H1 (cell line): ENCODE data around the gene TMEM178B. TPM values are rescaled to one million over a fixed set of nuclear protein-coding genes. Genes with fewer than 3 reads are reported as not detected.

Source experiments
- CTCF ChIA-PET: fragments of 300-600 bp; sonication (Branson Sonifier 250); formaldehyde crosslinking; loops from one replicate; lab custom pipeline; 2021; ENCODE audit not compliant: partially characterized antibody; lab: Charles Lee
- POLR2A ChIA-PET: fragments of 300-600 bp; sonication (Branson Sonifier 250); formaldehyde crosslinking; loops from one replicate; lab custom pipeline; 2021; ENCODE audit warnings: inconsistent platforms; ENCODE audit not compliant: partially characterized antibody; lab: Charles Lee
- DNase-seq, 2 experiments: peaks; one replicate each; pipeline versions ENCODE4 v3.0.0 to v3.0.0-alpha.2; 2010 to 2022; ENCODE audit warnings: low spot score in 2 of 2, low read depth in 1 of 2, mixed read lengths in 1 of 2
- FAIRE-seq: peaks from 2 replicates; lab custom pipeline; 2011; peaks lifted over from hg19 to GRCh38; lab: Jason Lieb, UNC
- H2AFZ ChIP-seq: 2 replicates; pipeline ENCODE4 v1.8.1; 2012; ENCODE audit warnings: low read length, inconsistent platforms
- H2AK5ac ChIP-seq: 2 replicates; pipeline ENCODE4 v1.6.1; 2013; ENCODE audit warnings: low read depth, low read length
- H2BK120ac ChIP-seq: replicated peaks from 2 replicates; pipeline ENCODE3; 2013; ENCODE audit warnings: low read depth, low read length, inconsistent platforms
- H2BK12ac ChIP-seq: 2 replicates; pipeline ENCODE4 v1.6.1; 2013; ENCODE audit warnings: low read depth, low read length
- H2BK15ac ChIP-seq: 2 replicates; pipeline ENCODE4 v1.6.1; 2013; ENCODE audit warnings: low read length
- H2BK20ac ChIP-seq: 2 replicates; pipeline ENCODE4 v1.6.1; 2013; ENCODE audit warnings: low read length
- H2BK5ac ChIP-seq: 2 replicates; pipeline ENCODE4 v1.6.1; 2013; ENCODE audit warnings: low read depth, low read length
- H3K14ac ChIP-seq: 2 replicates; pipeline ENCODE4 v1.6.1; 2013; ENCODE audit warnings: inconsistent platforms; ENCODE audit not compliant: insufficient read length
- H3K18ac ChIP-seq: 2 replicates; pipeline ENCODE4 v1.6.1; 2013; ENCODE audit warnings: low read length; ENCODE audit errors: extremely low read depth
- H3K23ac ChIP-seq: 2 replicates; pipeline ENCODE4 v1.6.1; 2013; ENCODE audit warnings: inconsistent platforms; ENCODE audit not compliant: insufficient read length
- H3K23me2 ChIP-seq: 2 replicates; pipeline ENCODE4 v1.6.1; 2013; ENCODE audit warnings: low read depth, low read length
- H3K27ac ChIP-seq: 2 replicates; pipeline ENCODE4 v1.6.1; 2011; ENCODE audit warnings: low read depth, low read length, inconsistent platforms
- H3K27me3 ChIP-seq, 4 experiments: replicated peaks in 1 of 4; 1 replicate in 1 of 4; 2 replicates in 3 of 4; pipeline versions ENCODE4 v1.6.1 to v1.8.1; 2011 to 2013; ENCODE audit warnings: low read length in 3 of 4, mild to moderate bottlenecking in 3 of 4, inconsistent platforms in 2 of 4, mixed read lengths in 2 of 4, moderate library complexity in 1 of 4; ENCODE audit not compliant: control insufficient read depth in 3 of 4, insufficient read depth in 3 of 4; ENCODE audit errors: extremely low read depth in 1 of 4
- H3K36me3 ChIP-seq, 4 experiments: 2 replicates each; pipeline versions ENCODE4 v1.6.1 to v1.8.1; 2011 to 2013; ENCODE audit warnings: mild to moderate bottlenecking in 4 of 4, low read length in 3 of 4, moderate library complexity in 2 of 4, control low read depth in 1 of 4, inconsistent platforms in 1 of 4; ENCODE audit not compliant: insufficient read depth in 4 of 4, control insufficient read depth in 2 of 4
- H3K4ac ChIP-seq: replicated peaks from 2 replicates; pipeline ENCODE3; 2013; ENCODE audit warnings: low read length, low read depth, mixed read lengths, inconsistent platforms; ENCODE audit not compliant: insufficient read length
- H3K4me1 ChIP-seq, 4 experiments: replicated peaks in 1 of 4; 1 replicate in 1 of 4; 2 replicates in 3 of 4; pipeline versions ENCODE4 v1.6.1 to v1.8.1; 2011 to 2013; ENCODE audit warnings: low read length in 3 of 4, inconsistent platforms in 2 of 4, mixed read lengths in 1 of 4; ENCODE audit not compliant: insufficient read depth in 4 of 4, control insufficient read depth in 3 of 4
- H3K4me2 ChIP-seq, 2 experiments: 2 replicates each; pipeline versions ENCODE4 v1.6.1 to v1.8.1; 2011 to 2013; ENCODE audit warnings: low read depth in 2 of 2, low read length in 2 of 2, control low read depth in 1 of 2, inconsistent platforms in 1 of 2, mild to moderate bottlenecking in 1 of 2; ENCODE audit not compliant: insufficient read depth in 1 of 2
- H3K4me3 ChIP-seq, 4 experiments: fragments of 200-600, 300-600 bp in 1 of 4; sonication (generic), shearing (Covaris generic), sonication (Bioruptor Twin) in 1 of 4; 2 replicates each; pipeline versions ENCODE4 v1.5.1 to v1.8.1; 2011 to 2016; ENCODE audit warnings: low read length in 4 of 4, low read depth in 3 of 4, control low read depth in 2 of 4, inconsistent platforms in 2 of 4, mild to moderate bottlenecking in 2 of 4, mixed read lengths in 1 of 4, moderate library complexity in 1 of 4; ENCODE audit not compliant: insufficient read depth in 2 of 4; ENCODE audit errors: extremely low read depth in 1 of 4
- H3K56ac ChIP-seq: replicated peaks from 2 replicates; pipeline ENCODE3; 2013; ENCODE audit warnings: low read depth, mild to moderate bottlenecking, mixed read lengths, low read length, inconsistent platforms; ENCODE audit not compliant: insufficient read length
- H3K79me1 ChIP-seq: 2 replicates; pipeline ENCODE4 v1.6.1; 2013; ENCODE audit warnings: low read depth, low read length, control low read depth
- H3K79me2 ChIP-seq, 2 experiments: 2 replicates each; pipeline versions ENCODE4 v1.6.1 to v1.8.1; 2012 to 2013; ENCODE audit warnings: low read length in 2 of 2, mild to moderate bottlenecking in 2 of 2, inconsistent platforms in 1 of 2; ENCODE audit not compliant: insufficient read depth in 2 of 2, control insufficient read depth in 1 of 2
- H3K9ac ChIP-seq, 4 experiments: replicated peaks in 1 of 4; 1 replicate in 1 of 4; 2 replicates in 3 of 4; pipeline versions ENCODE4 v1.6.1 to v1.8.1; 2011 to 2013; ENCODE audit warnings: low read depth in 3 of 4, low read length in 3 of 4, control low read depth in 2 of 4, mild to moderate bottlenecking in 2 of 4, moderate library complexity in 2 of 4, inconsistent platforms in 1 of 4; ENCODE audit errors: extremely low read depth in 1 of 4
- H3K9me3 ChIP-seq, 2 experiments: 2 replicates each; pipeline versions ENCODE4 v1.6.1 to v1.8.1; 2012 to 2013; ENCODE audit warnings: mild to moderate bottlenecking in 2 of 2, moderate library complexity in 2 of 2, control low read depth in 1 of 2, inconsistent platforms in 1 of 2, low read depth in 1 of 2, low read length in 1 of 2, mixed read lengths in 1 of 2; ENCODE audit not compliant: insufficient read depth in 2 of 2
- H4K20me1 ChIP-seq, 2 experiments: replicated peaks in 1 of 2; 2 replicates each; pipeline versions ENCODE3 to v1.8.1; 2011 to 2013; ENCODE audit warnings: inconsistent platforms in 2 of 2, low read length in 2 of 2, mild to moderate bottlenecking in 1 of 2; ENCODE audit not compliant: insufficient read depth in 2 of 2, control insufficient read depth in 1 of 2
- H4K5ac ChIP-seq: 2 replicates; pipeline ENCODE4 v1.6.1; 2013; ENCODE audit warnings: low read length, low read depth, mixed read lengths, inconsistent platforms; ENCODE audit not compliant: insufficient read length
- H4K8ac ChIP-seq: 2 replicates; pipeline ENCODE4 v1.8.0; 2013; ENCODE audit warnings: mild to moderate bottlenecking, moderate library complexity, low read length, inconsistent platforms; ENCODE audit not compliant: insufficient read depth; ENCODE audit errors: extremely low read depth
- H4K91ac ChIP-seq: replicated peaks from 2 replicates; pipeline ENCODE3; 2013; ENCODE audit warnings: low read length, mixed read lengths, inconsistent platforms; ENCODE audit not compliant: insufficient read length
- BACH1 ChIP-seq: IDR thresholded peaks from 2 replicates; pipeline ENCODE4 v1.6.1; 2012; ENCODE audit warnings: low read length, improper control_type of control experiment
- JUND ChIP-seq: IDR thresholded peaks from 2 replicates; pipeline ENCODE4 v1.6.1; 2011; ENCODE audit warnings: mild to moderate bottlenecking, improper control_type of control experiment, low read length
- MAFK ChIP-seq: IDR thresholded peaks from 2 replicates; pipeline ENCODE4 v1.6.1; 2012; ENCODE audit warnings: low read depth, mild to moderate bottlenecking, improper control_type of control experiment, low read length
- RXRA ChIP-seq: IDR thresholded peaks from 2 replicates; pipeline ENCODE4 v1.6.1; 2011; ENCODE audit warnings: low read depth, mild to moderate bottlenecking, low read length, moderate library complexity; ENCODE audit not compliant: insufficient read depth
- WGBS, 2 experiments: shearing (Covaris generic) in 1 of 2; methylation state at CpG; one replicate each; pipeline versions ENCODE4 v1.1.6 to v1.1.7; 2013 to 2015; ENCODE audit warnings: low lambda C conversion rate in 2 of 2, mixed read lengths in 2 of 2, inconsistent platforms in 1 of 2, low coverage in 1 of 2, missing lambda C conversion rate in 1 of 2; ENCODE audit not compliant: insufficient replicate concordance in 2 of 2, insufficient coverage in 1 of 2, insufficient read length in 1 of 2; ENCODE audit errors: extremely low coverage in 1 of 2, missing lambda C conversion rate in 1 of 2; 5-methylcytosine and 5-hydroxymethylcytosine counted together
- polyA plus RNA-seq, 7 experiments: library from polyadenylated mRNA; depleted of rRNA in 3 of 7; stranded (reverse) in 5 of 7; unstranded in 2 of 7; fragments of >200 nt in 5 of 7; fragments of 200-250 nt in 2 of 7; gene quantifications; 1 replicate in 5 of 7; 2 replicates in 1 of 7; 4 replicates in 1 of 7; pipeline versions ENCODE4 v1.2.1 to v1.2.3, GENCODE V29; 2011 to 2013; ENCODE audit warnings: missing spikeins in 2 of 7, mixed read lengths in 2 of 7
- total RNA-seq: library from RNA; stranded (reverse); fragmentation: NEBNext Ultra II Directional; extraction: Animal tissue kit (Norgen Biotek cat#: 25700); gene quantifications from 2 replicates; pipeline ENCODE4 v1.2.1, GENCODE V29; 2021

The TMEM178B gene
- total and polyA plus RNA-seq, 2 of the 8 experiments (the other 6 are each of a cell fraction or from before 2014, with no cell fraction given) = 5.3 to 18.1 TPM

GRCh38 chr7:141294143-141294829 is 220.4 kb downstream of the TMEM178B start:
- Histone ChIP-seq H4K8ac (no peak overlapping the region), H4K20me1 (peaks cover 0 to 2% of the 10 kb centered on the region in 2 experiments), H2BK5ac (no peak overlapping the region), H2AK5ac (no peak overlapping the region), H3K23me2 (no peaks in the 10 kb centered on the region), H3K79me2 (no peaks in the 10 kb centered on the region), H3K18ac (no peak overlapping the region), H3K4me1 (peaks cover 0 to 16% (median 6%) of the 10 kb centered on the region in 4 experiments; a peak in 4 of 7 replicates), H2AFZ (no peak overlapping the region), H4K91ac (no peak overlapping the region), H4K5ac (no peak overlapping the region), H2BK12ac (no peak overlapping the region), H3K36me3 (no peaks in the 10 kb centered on the region), H3K4me2 (no peak overlapping the region; a peak in 1 of 4 replicates), H3K4ac (no peak overlapping the region), H3K23ac (no peak overlapping the region), H2BK20ac (no peak overlapping the region), H3K79me1 (no peaks in the 10 kb centered on the region; the same call in 1 of the 2 replicates), H3K27ac (no peak overlapping the region), H3K14ac (no peak overlapping the region), H3K56ac (no peak overlapping the region), H3K4me3 (no peak overlapping the region), H2BK120ac (no peak overlapping the region), H3K9ac (no peak overlapping the region), H3K9me3 (no peaks in the 10 kb centered on the region), H2BK15ac (no peak overlapping the region), H3K27me3 (no peaks in the 10 kb centered on the region)
- CTCF ChIA-PET = interaction anchor here (0.6 to 1.6 kb wide), 5 partner anchors 19 to 737 kb away, joined by 3 to 4 read pairs (median 3); no protein-coding TSS in a partner anchor
- FAIRE-seq (no peak), DNase-seq (no peak)
- peak; percentile 83 for TF ChIP-seq MAFK
- TF ChIP-seq RXRA = no peak
- peak; percentile 95 for TF ChIP-seq BACH1
- TF ChIP-seq JUND = no peak
- POLR2A ChIA-PET = interaction anchor here (0.6 kb wide), 1 partner anchor 11 kb away, joined by 3 read pairs; no protein-coding TSS in a partner anchor
- WGBS, 2 experiments = 58% methylated on average over 2 of the region's 2 CpGs; no CpG with 5 or more reads in 1 of the 2 experiments
